AG10803 (cell line): ENCODE measurements around the gene PIGB.
A peak's percentile ranks its signal among the peaks of the same experiment; 100 is the strongest.

ENCODE experiments used
- DNase-seq: peaks from one replicate; pipeline ENCODE4 v3.0.0; 2010; ENCODE audit warnings: low read depth
- H3K4me3 ChIP-seq: 2 replicates; pipeline ENCODE4 v1.5.1; 2011; ENCODE audit warnings: mild to moderate bottlenecking, low read length, control low read depth
- CTCF ChIP-seq: conservative IDR thresholded peaks from 2 replicates; pipeline ENCODE4 v1.5.1; 2011; ENCODE audit warnings: mild to moderate bottlenecking, low read length, control low read depth, inconsistent platforms

PIGB gene

GRCh38 chr15:55319537-55320237 lies 665 bp downstream of the PIGB start:
- TF ChIP-seq CTCF: no peak
- peak; percentile 53 for DNase-seq

GRCh38 chr15:55320238-55320550 lies 1.2 kb downstream of the PIGB start:
- peak; percentile 17 for DNase-seq
- H3K4me3 ChIP-seq: peak overlapping the region; percentile 97
- TF ChIP-seq CTCF: no peak

More at GRCh38 chr15:55319537-55320237, 665 bp downstream of the PIGB start:
- H3K4me3 ChIP-seq: peak overlapping the region; percentile 97

GRCh38 chr15:55320963-55321362 lies 1.9 kb downstream of the PIGB start:
- TF ChIP-seq CTCF: no peak
- H3K4me3 ChIP-seq: no peak overlapping the region

GRCh38 chr15:55322467-55322866 lies 3.4 kb downstream of the PIGB start:
- TF ChIP-seq CTCF: no peak
- no peak for DNase-seq
- no peak overlapping the region for H3K4me3 ChIP-seq

More at GRCh38 chr15:55320963-55321362, 1.9 kb downstream of the PIGB start:
- DNase-seq: no peak

GRCh38 chr15:55327387-55327786 lies 8.4 kb downstream of the PIGB start:
- no peak for DNase-seq
- TF ChIP-seq CTCF: no peak
- H3K4me3 ChIP-seq: no peak overlapping the region

- no peak for TF ChIP-seq CTCF
- H3K4me3 ChIP-seq: no peak overlapping the region
- no peak for DNase-seq
Measured at GRCh38 chr15:55334371-55334770, 15.3 kb downstream of the PIGB start.

GRCh38 chr15:55334997-55335396 lies 16.0 kb downstream of the PIGB start:
- TF ChIP-seq CTCF: no peak
- DNase-seq: no peak

More at GRCh38 chr15:55334997-55335396, 16.0 kb downstream of the PIGB start:
- H3K4me3 ChIP-seq: no peak overlapping the region
